Subcutaneous adipose tissue (tissue), 4 donors: ENCODE data around the gene LDB3. TPM values are rescaled to one million over a fixed set of nuclear protein-coding genes. Genes with fewer than 3 reads are reported as not detected.

Experiments used
- CTCF ChIP-seq: fragments of 450-650 bp; IDR thresholded peaks from one replicate; pipeline ENCODE4 v1.5.1; 2016; ENCODE audit warnings: low read depth, mild to moderate bottlenecking, control low read depth, antibody characterized with exemption, moderate library complexity
- total RNA-seq, 4 donors: library from RNA; depleted of rRNA; stranded (reverse); fragments of >200 nt; gene quantifications; one replicate each; pipeline ENCODE4 v1.1.0, GENCODE V29; 2016

LDB3 gene
- total RNA-seq, 4 donors from 2014 or later: 0.51 to 12.1 (median 2.2) TPM

DNA sequence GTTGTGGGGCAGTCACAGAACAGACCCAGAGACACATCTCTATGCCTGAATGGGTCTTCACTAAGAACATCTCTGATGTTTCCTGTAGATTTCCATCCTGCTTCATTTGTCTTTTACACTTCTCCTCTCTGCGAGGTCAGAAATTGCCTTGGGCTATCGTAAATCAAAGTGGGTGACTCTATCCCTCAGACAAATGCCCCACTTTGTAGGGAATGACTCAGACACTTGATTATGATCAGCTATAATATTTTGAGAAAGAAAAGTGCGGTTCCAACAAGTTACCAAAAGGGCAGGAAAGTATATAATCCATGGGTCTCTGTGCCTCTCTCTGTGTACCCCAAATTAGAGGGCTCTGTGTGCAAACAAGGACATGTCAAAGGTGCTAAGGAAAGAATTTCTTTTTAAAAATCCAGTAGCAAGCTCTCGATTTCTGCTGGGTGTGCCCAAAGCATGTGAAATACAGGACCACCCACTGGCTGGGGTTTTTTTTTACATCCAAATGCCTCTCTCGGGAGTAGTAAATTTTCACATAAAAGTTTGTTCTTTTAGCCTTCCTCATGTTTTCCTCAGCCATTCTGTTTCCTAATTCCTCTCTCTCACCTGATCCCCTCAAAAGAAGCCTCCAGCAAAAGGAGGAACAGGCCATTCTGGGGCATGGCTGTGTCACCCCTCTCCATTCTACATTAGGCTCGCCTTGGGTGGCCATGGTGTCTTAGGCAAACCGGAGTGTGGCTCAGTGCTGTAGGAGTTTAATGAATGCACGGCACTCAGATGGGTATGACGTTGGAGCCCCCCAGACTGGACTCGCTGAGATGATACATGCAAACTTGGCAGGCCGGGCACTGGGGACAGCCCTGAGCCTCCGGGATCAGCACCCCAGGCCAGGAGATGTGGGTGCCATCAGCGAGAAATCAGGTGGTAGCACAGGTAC, 20.3 kb upstream of the LDB3 start:
- TF ChIP-seq CTCF: no peak

DNA sequence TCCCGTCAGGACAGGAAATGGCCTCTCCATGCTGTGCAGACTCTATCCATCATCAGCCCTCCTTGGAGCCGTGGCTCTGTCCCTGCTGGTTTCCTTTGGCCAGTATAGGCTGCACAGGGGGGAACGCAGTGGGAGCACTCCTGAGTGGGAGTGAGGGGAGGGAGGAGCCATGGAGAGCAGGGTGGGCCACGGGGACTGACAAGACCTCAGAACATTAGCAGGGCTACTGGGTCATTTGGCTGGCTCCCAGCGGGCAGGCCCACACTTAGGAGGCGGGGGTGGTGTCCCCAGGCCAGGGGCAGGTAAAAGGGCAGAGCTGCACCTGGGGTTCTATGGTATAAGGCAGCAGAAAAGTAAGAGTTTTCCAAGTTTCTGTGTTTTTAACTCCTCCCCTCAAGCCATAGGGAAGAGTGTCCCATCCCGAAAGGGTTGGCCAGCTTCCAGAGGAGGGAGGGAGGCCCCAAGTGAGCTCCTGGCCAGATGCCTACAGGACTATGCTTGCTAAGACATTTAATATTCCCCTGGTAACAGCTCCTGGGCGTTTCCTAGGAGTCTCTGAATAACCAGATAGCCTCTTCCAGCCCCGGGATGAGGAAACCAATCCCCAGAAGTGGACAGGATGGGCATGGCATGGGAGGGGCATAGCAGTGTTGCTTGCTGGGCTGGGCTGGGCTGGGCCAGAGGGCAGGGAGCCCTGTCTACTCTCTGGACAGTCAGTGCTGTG, 19.4 kb upstream of the LDB3 start:
- TF ChIP-seq CTCF: no peak

GRCh38 chr10:86649471-86650150, 18.7 kb upstream of the LDB3 start:
- no peak for TF ChIP-seq CTCF

- TF ChIP-seq CTCF: no peak
Observed at GRCh38 chr10:86650151-86650550, 18.2 kb upstream of the LDB3 start.

GRCh38 chr10:86651021-86651471, 17.3 kb upstream of the LDB3 start:
- no peak for TF ChIP-seq CTCF

- TF ChIP-seq CTCF: no peak
Observed at GRCh38 chr10:86651631-86652331, 16.5 kb upstream of the LDB3 start.
